ENCODE results near the gene NPY2R. TPM values are rescaled to one million over a fixed set of nuclear protein-coding genes. Genes with fewer than 3 reads are reported as not detected.

NPY2R gene
- total RNA-seq, 6 donors from 2014 or later: not detected

GRCh38 chr4:155265113-155265512, 56.7 kb downstream of the NPY2R start:
- Histone ChIP-seq H3K27me3 (no peaks in the 10 kb centered on the region), H3K9me3 (no peaks in the 10 kb centered on the region), H3K4me1 (no peaks in the 10 kb centered on the region), H3K27ac (no peak overlapping the region), H3K4me3 (no peak overlapping the region), H3K36me3 (no peaks in the 10 kb centered on the region)
- TF ChIP-seq, protein P1, sequence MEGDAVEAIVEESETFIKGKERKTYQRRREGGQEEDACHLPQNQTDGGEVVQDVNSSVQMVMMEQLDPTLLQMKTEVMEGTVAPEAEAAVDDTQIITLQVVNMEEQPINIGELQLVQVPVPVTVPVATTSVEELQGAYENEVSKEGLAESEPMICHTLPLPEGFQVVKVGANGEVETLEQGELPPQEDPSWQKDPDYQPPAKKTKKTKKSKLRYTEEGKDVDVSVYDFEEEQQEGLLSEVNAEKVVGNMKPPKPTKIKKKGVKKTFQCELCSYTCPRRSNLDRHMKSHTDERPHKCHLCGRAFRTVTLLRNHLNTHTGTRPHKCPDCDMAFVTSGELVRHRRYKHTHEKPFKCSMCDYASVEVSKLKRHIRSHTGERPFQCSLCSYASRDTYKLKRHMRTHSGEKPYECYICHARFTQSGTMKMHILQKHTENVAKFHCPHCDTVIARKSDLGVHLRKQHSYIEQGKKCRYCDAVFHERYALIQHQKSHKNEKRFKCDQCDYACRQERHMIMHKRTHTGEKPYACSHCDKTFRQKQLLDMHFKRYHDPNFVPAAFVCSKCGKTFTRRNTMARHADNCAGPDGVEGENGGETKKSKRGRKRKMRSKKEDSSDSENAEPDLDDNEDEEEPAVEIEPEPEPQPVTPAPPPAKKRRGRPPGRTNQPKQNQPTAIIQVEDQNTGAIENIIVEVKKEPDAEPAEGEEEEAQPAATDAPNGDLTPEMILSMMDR (IDR thresholded peaks at IDR 0.05): no peak
- TF ChIP-seq POLR2AphosphoS5 (IDR thresholded peaks at IDR 0.05): no peak
- TF ChIP-seq POLR2A (IDR thresholded peaks at IDR 0.05): no peak
- no peak for TF ChIP-seq EP300 (IDR thresholded peaks at IDR 0.05)
- ATAC-seq (ENCODE audit: low FRiP score in 2 of 2): no peak
- 81 to 85% methylated on average over 2 of the region's 2 CpGs for WGBS, 2 donors
- no peak for DNase-seq

Other genes with a start within 250 kb of the NPY2R start
- gene MAP9, start 168.3 kb downstream of the NPY2R start, total RNA-seq: 10 to 100 TPM in 3 of 6 donors, 1 to 10 TPM in 3; 7.1 to 20.8 (median 10.8) TPM